ENCODE data around the gene ARHGEF12. TPM values are rescaled to one million over a fixed set of nuclear protein-coding genes. Genes with fewer than 3 reads are reported as not detected.

The ARHGEF12 gene
- total and polyA plus RNA-seq, 3 experiments from 2014 or later, result 4.6 to 31.0 (median 30.1) TPM

GRCh38 chr11:120385110-120385509, 48.9 kb downstream of the ARHGEF12 start:
- no peak overlapping the region for H3K4me3 Mint-ChIP-seq
- Histone ChIP-seq H3K27me3 (ENCODE audit: insufficient read depth, low read length, poor library complexity, severe bottlenecking) (no peaks in the 10 kb centered on the region), H3K4me3 (ENCODE audit: low read length) (no peak overlapping the region), H3K4me1 (ENCODE audit: insufficient read depth, low read length) (no peaks in the 10 kb centered on the region), H3K9me3 (ENCODE audit: low read length) (no peaks in the 10 kb centered on the region), H3K36me3 (ENCODE audit: insufficient read depth, low read length) (no peaks in the 10 kb centered on the region), H3K27ac (ENCODE audit: low read depth, low read length) (no peak overlapping the region)
- no peak for DNase-seq
- H3K36me3 Mint-ChIP-seq, result peaks cover 2 to 10% (median 3%) of the 10 kb centered on the region in 3 donors
- H3K27ac Mint-ChIP-seq, result no peak overlapping the region
- peaks cover 0 to 42% (median 0%) of the 10 kb centered on the region in 3 donors for H3K4me1 Mint-ChIP-seq
- H3K27me3 Mint-ChIP-seq, result peaks cover 10 to 22% of the 10 kb centered on the region in 2 donors
- ChIA-PET POLR2A (no interaction called here), CTCF (no interaction called here)
- H3K9me3 Mint-ChIP-seq, result peaks cover 0 to 10% (median 7%) of the 10 kb centered on the region in 5 donors

GRCh38 chr11:120385655-120386054, 49.4 kb downstream of the ARHGEF12 start:
- H3K27me3 Mint-ChIP-seq, result peaks cover 15 to 22% of the 10 kb centered on the region in 2 donors
- ChIA-PET POLR2A (no interaction called here), CTCF (no interaction called here)
- peaks cover 2 to 10% (median 3%) of the 10 kb centered on the region in 3 donors for H3K36me3 Mint-ChIP-seq
- peak overlapping the region in 1 of 8 donors; percentile 82 for H3K27ac Mint-ChIP-seq
- no peak overlapping the region for H3K4me3 Mint-ChIP-seq
- Histone ChIP-seq H3K9me3 (ENCODE audit: low read length) (no peaks in the 10 kb centered on the region), H3K36me3 (ENCODE audit: insufficient read depth, low read length) (no peaks in the 10 kb centered on the region), H3K4me3 (ENCODE audit: low read length) (no peak overlapping the region), H3K27me3 (ENCODE audit: insufficient read depth, low read length, poor library complexity, severe bottlenecking) (no peaks in the 10 kb centered on the region), H3K4me1 (ENCODE audit: insufficient read depth, low read length) (no peaks in the 10 kb centered on the region), H3K27ac (ENCODE audit: low read depth, low read length) (no peak overlapping the region)
- no peak for DNase-seq
- H3K9me3 Mint-ChIP-seq, result peaks cover 0 to 10% (median 7%) of the 10 kb centered on the region in 5 donors
- H3K4me1 Mint-ChIP-seq, result peaks cover 0 to 36% (median 0%) of the 10 kb centered on the region in 3 donors

DNA sequence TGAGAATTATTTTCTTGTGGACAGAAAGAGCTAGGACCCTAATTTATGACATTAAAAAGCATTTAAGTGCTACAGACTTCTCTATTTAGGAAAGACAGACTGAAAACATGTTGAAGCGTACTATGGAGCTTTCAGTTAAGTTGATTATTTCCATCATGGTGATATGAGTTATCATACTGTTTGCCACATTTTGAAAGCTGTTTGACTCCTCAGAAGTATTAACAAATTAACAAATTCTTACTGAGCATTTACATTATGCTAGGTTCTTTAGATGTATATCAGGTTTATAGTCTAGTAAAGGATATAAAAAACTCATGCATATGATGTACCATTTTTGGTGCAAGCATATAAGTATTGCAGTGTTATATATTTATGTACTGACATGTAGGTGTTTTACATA, 50.1 kb downstream of the ARHGEF12 start:
- ChIA-PET CTCF (no interaction called here), POLR2A (no interaction called here)
- Histone ChIP-seq H3K27ac (ENCODE audit: low read depth, low read length) (no peak overlapping the region), H3K4me1 (ENCODE audit: insufficient read depth, low read length) (no peaks in the 10 kb centered on the region), H3K27me3 (ENCODE audit: insufficient read depth, low read length, poor library complexity, severe bottlenecking) (no peaks in the 10 kb centered on the region), H3K36me3 (ENCODE audit: insufficient read depth, low read length) (no peaks in the 10 kb centered on the region), H3K4me3 (ENCODE audit: low read length) (no peak overlapping the region), H3K9me3 (ENCODE audit: low read length) (no peaks in the 10 kb centered on the region)
- Mint-ChIP-seq H3K27ac (no peak overlapping the region), H3K4me3 (no peak overlapping the region), H3K36me3 (peaks cover 2 to 10% (median 3%) of the 10 kb centered on the region in 3 donors), H3K27me3 (peaks cover 16 to 22% of the 10 kb centered on the region in 2 donors), H3K4me1 (peaks cover 0 to 31% (median 0%) of the 10 kb centered on the region in 3 donors), H3K9me3 (peaks cover 0 to 10% (median 7%) of the 10 kb centered on the region in 5 donors)
- no peak for DNase-seq

DNA sequence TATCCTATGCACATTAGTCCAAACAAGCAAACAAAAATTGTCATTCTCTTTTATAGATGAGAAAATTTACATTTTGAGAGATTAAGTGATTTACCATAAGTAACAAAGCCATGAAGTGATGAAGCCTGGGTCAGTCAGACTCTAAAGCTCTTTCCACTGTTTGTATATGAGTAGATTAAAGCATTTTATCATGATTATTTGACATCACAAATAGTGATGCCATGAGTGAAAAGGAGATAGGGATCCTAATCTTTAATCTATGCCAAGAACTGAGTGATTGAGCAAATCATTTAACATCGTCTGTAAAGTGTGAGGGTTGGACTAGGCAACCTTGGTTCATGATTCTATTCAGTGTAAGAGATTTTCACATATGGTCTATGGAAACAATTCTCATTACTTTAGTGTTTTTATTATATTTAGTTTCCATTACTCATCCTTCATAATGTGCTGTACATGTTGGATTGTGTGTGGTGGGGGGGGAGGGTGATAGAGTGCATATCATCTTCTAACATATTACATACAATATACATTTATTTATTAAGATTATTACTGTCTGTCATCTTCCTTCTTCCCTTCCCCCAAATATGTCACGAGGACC, 50.7 kb downstream of the ARHGEF12 start:
- no peaks in the 10 kb centered on the region for H3K4me1 ChIP-seq (ENCODE audit: insufficient read depth, low read length)
- H3K27me3 ChIP-seq (ENCODE audit: insufficient read depth, low read length, poor library complexity, severe bottlenecking), result no peaks in the 10 kb centered on the region
- H3K4me3 Mint-ChIP-seq, result no peak overlapping the region
- DNase-seq, result no peak
- ChIA-PET POLR2A (no interaction called here), CTCF (no interaction called here)
- H3K9me3 ChIP-seq (ENCODE audit: low read length), result no peaks in the 10 kb centered on the region
- no peak overlapping the region for H3K27ac Mint-ChIP-seq
- peaks cover 20 to 22% of the 10 kb centered on the region in 2 donors for H3K27me3 Mint-ChIP-seq
- peaks cover 2 to 10% (median 3%) of the 10 kb centered on the region in 3 donors for H3K36me3 Mint-ChIP-seq
- no peaks in the 10 kb centered on the region for H3K36me3 ChIP-seq (ENCODE audit: insufficient read depth, low read length)
- no peak overlapping the region for H3K27ac ChIP-seq (ENCODE audit: low read depth, low read length)
- peaks cover 0 to 26% (median 0%) of the 10 kb centered on the region in 3 donors for H3K4me1 Mint-ChIP-seq
- peaks cover 0 to 10% (median 7%) of the 10 kb centered on the region in 5 donors for H3K9me3 Mint-ChIP-seq
- H3K4me3 ChIP-seq (ENCODE audit: low read length), result no peak overlapping the region

DNA sequence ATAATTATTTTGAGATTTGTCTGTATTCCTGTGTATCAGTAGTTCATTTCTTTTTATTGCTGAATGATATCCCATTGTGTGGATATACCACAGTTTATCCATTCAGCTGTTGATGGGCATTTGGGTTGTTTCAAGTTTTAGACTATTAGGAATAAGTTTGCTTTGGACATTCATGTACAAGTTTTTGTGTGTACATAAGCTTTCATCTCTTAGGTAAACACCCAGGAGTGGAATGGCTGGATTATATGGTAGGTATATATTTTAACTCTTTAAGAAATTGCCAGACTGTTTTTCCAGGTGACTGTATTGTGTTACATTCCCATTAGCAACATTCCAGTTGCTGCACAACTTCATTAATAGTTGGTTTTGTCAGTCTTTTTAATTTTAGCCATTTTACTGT, 52.0 kb downstream of the ARHGEF12 start:
- Histone ChIP-seq H3K27me3 (ENCODE audit: insufficient read depth, low read length, poor library complexity, severe bottlenecking) (peaks cover 5% of the 10 kb centered on the region), H3K27ac (ENCODE audit: low read depth, low read length) (no peak overlapping the region), H3K4me3 (ENCODE audit: low read length) (no peak overlapping the region), H3K4me1 (ENCODE audit: insufficient read depth, low read length) (no peaks in the 10 kb centered on the region), H3K36me3 (ENCODE audit: insufficient read depth, low read length) (no peaks in the 10 kb centered on the region), H3K9me3 (ENCODE audit: low read length) (no peaks in the 10 kb centered on the region)
- POLR2A ChIA-PET, result no interaction called here
- Mint-ChIP-seq H3K36me3 (peaks cover 2 to 10% (median 3%) of the 10 kb centered on the region in 3 donors), H3K4me3 (no peak overlapping the region), H3K9me3 (peaks cover 0 to 9% (median 7%) of the 10 kb centered on the region in 5 donors), H3K27ac (no peak overlapping the region), H3K4me1 (peaks cover 0 to 20% (median 0%) of the 10 kb centered on the region in 3 donors), H3K27me3 (peaks cover 15 to 19% of the 10 kb centered on the region in 2 donors)
- DNase-seq, result no peak
- CTCF ChIA-PET, result no interaction called here

GRCh38 chr11:120389693-120390584, 53.7 kb downstream of the ARHGEF12 start:
- H3K4me3 Mint-ChIP-seq, result no peak overlapping the region
- H3K36me3 Mint-ChIP-seq, result peaks cover 0 to 4% (median 3%) of the 10 kb centered on the region in 3 donors
- H3K9me3 ChIP-seq (ENCODE audit: low read length), result no peaks in the 10 kb centered on the region
- peaks cover 0 to 12% (median 0%) of the 10 kb centered on the region in 3 donors for H3K4me1 Mint-ChIP-seq
- no peak for DNase-seq
- no peak overlapping the region for H3K27ac Mint-ChIP-seq
- peaks cover 5% of the 10 kb centered on the region for H3K27me3 ChIP-seq (ENCODE audit: insufficient read depth, low read length, poor library complexity, severe bottlenecking)
- no peak overlapping the region for H3K4me3 ChIP-seq (ENCODE audit: low read length)
- peaks cover 0 to 9% (median 7%) of the 10 kb centered on the region in 5 donors for H3K9me3 Mint-ChIP-seq
- no peaks in the 10 kb centered on the region for H3K36me3 ChIP-seq (ENCODE audit: insufficient read depth, low read length)
- peaks cover 11 to 17% of the 10 kb centered on the region in 2 donors for H3K27me3 Mint-ChIP-seq
- no peak overlapping the region for H3K27ac ChIP-seq (ENCODE audit: low read depth, low read length)
- ChIA-PET POLR2A (no interaction called here), CTCF (no interaction called here)
- H3K4me1 ChIP-seq (ENCODE audit: insufficient read depth, low read length), result no peaks in the 10 kb centered on the region

DNA sequence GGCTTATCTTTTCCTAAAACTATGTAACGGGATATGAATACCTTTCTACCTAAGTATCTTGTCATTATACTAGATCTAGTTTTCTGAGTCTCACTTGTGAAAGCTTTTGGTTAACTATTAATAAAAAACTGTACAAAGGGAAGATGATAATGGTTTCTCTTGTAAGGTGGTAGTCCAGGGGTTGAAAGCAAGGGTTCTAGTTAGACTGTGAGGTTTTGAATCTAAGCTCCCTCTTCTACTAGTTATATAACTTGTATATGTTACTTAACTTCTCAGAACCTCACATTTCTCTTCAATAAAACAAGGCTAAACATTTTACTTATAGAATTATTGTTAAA, 54.3 kb downstream of the ARHGEF12 start:
- no peak overlapping the region for H3K27ac ChIP-seq (ENCODE audit: low read depth, low read length)
- H3K4me1 ChIP-seq (ENCODE audit: insufficient read depth, low read length), result no peaks in the 10 kb centered on the region
- Mint-ChIP-seq H3K27ac (no peak overlapping the region), H3K27me3 (peaks cover 11 to 21% of the 10 kb centered on the region in 2 donors), H3K4me3 (no peak overlapping the region), H3K9me3 (peaks cover 0 to 11% (median 9%) of the 10 kb centered on the region in 5 donors), H3K4me1 (peaks cover 0 to 12% (median 0%) of the 10 kb centered on the region in 3 donors), H3K36me3 (peaks cover 0 to 8% (median 3%) of the 10 kb centered on the region in 3 donors)
- H3K9me3 ChIP-seq (ENCODE audit: low read length), result no peaks in the 10 kb centered on the region
- H3K36me3 ChIP-seq (ENCODE audit: insufficient read depth, low read length), result no peaks in the 10 kb centered on the region
- no peak overlapping the region for H3K4me3 ChIP-seq (ENCODE audit: low read length)
- ChIA-PET CTCF (no interaction called here), POLR2A (no interaction called here)
- no peak for DNase-seq
- H3K27me3 ChIP-seq (ENCODE audit: insufficient read depth, low read length, poor library complexity, severe bottlenecking), result peaks cover 5% of the 10 kb centered on the region

- Histone ChIP-seq H3K4me1 (ENCODE audit: insufficient read depth, low read length) (no peaks in the 10 kb centered on the region), H3K27ac (ENCODE audit: low read depth, low read length) (no peak overlapping the region), H3K36me3 (ENCODE audit: insufficient read depth, low read length) (no peaks in the 10 kb centered on the region), H3K4me3 (ENCODE audit: low read length) (no peak overlapping the region), H3K27me3 (ENCODE audit: insufficient read depth, low read length, poor library complexity, severe bottlenecking) (peaks cover 5% of the 10 kb centered on the region), H3K9me3 (ENCODE audit: low read length) (no peaks in the 10 kb centered on the region)
- H3K27me3 Mint-ChIP-seq, result peaks cover 11 to 23% of the 10 kb centered on the region in 2 donors
- no peak overlapping the region for H3K4me3 Mint-ChIP-seq
- CTCF ChIA-PET, result no interaction called here
- POLR2A ChIA-PET, result no interaction called here
- H3K27ac Mint-ChIP-seq, result no peak overlapping the region
- H3K9me3 Mint-ChIP-seq, result peaks cover 0 to 11% (median 9%) of the 10 kb centered on the region in 5 donors
- DNase-seq, result no peak
- peaks cover 0 to 7% (median 0%) of the 10 kb centered on the region in 3 donors for H3K4me1 Mint-ChIP-seq
- H3K36me3 Mint-ChIP-seq, result peaks cover 0 to 8% (median 3%) of the 10 kb centered on the region in 3 donors
Measured at GRCh38 chr11:120391292-120391691, 55.1 kb downstream of the ARHGEF12 start.

Data from CD8-positive, alpha-beta memory T cell (primary cell).